ENCODE results near the gene UGCG.

- TF ChIP-seq CTCF (conservative IDR thresholded peaks at IDR 0.05; ENCODE audit: low read depth, low read length) (no peak), EZH2 (IDR thresholded peaks at IDR 0.05; ENCODE audit: borderline replicate concordance, low read depth, low read length, poor library complexity, severe bottlenecking) (no peak)
These were observed 9.5 kb upstream of the UGCG start for GRCh38 chr9:111886983-111887718.

Data from A673 (cell line).